Activated T-cell treated with anti-CD3 and anti-CD28 coated beads for 1 hour (primary cell): Measurements from ENCODE around the gene SIGLEC15.

ENCODE experiments used
- DNase-seq: peaks from one replicate; pipeline ENCODE4 v3.0.0-alpha.2; 2020; ENCODE audit warnings: low read depth

Gene SIGLEC15

DNA sequence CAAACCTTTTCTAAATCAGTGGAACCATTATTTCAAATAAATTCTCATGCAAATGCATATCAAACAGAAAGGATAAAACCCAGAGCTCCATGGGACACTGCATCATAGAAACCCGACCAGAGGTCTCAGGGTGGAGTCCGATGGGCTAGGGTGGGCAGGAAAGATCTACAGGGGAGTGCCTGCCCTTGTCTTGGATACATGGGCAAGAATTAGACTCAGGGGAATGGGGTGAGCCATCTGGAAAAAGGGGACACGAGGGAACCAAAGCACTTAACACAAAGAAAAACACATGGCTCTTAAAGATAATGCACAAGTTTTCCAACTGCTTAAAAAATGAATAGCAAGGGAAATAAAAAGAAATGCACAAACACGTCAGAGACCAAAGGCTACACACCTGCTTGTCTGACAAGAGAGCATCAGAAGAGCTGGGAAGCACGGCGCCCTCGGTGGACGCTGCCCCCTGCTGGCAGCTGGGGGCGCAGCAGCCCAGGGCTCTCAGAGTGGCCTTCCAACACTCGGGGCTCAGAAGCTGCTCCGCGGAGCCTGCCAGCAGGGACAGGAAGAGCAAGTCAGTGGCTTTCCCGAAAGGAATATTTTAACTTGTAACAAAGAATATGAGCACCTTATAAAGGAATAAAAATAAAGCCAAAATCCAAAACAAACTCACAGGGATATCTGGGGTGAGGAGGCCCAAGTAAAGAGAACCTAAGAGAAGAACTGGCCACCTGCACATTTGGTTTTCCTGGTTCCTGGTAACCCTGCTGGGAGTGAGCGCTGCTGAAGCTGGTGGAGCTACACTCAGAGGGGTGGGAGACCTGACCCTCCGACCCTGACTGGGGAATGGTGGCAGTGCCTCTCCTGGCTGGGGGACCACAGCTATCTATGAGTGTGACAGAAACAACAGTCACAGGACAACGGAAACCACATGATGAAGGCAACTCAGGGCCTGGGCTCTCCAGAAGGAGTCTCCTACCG, 54.5 kb downstream of the SIGLEC15 start:
- peak; percentile 67 for DNase-seq

GRCh38 chr18:45880876-45881558, 55.5 kb downstream of the SIGLEC15 start:
- no peak for DNase-seq

DNA sequence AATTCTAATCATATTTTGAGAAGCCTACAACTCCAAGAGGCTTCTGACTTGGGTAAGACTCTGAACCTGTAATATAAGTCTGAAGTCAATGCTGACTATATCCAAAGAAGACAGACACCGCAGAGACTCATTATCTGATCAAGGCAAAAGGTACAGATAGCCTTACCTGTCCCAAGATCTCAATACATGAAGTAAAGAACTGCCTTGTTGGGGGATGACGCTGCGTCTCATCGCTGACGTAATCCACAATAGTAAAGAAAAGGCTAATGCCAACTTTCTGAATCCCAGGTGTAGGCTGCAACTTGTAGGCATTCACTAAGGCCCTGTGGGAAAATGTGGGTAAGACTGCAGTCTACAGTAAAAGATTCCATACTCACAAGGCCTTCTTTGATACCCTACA, 62.1 kb downstream of the SIGLEC15 start:
- no peak for DNase-seq

- no peak for DNase-seq
These were observed 64.1 kb downstream of the SIGLEC15 start for GRCh38 chr18:45889419-45890064.

- no peak for DNase-seq
These were observed 65.1 kb downstream of the SIGLEC15 start for GRCh38 chr18:45890606-45891005.

DNA sequence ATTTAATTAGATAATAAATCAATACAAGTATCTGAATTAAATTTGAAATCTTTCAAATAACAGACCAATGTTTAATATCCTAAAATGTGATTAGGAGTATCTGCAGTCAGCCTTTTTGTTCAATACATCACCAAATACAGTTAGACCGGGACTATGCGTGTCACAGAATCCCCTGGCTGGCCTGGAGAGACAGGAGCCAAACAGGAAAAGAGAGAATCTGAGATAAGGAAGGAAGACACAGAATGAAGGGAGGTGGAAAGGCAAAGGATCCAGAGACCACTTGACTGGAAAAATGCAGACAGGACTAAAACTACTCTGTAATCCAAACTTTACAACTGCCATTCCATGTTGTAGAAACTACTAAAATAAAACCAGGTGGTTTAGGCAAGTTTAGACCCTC, 66.3 kb downstream of the SIGLEC15 start:
- DNase-seq, result no peak
